Measurements from ENCODE around the gene BCAR3.

GRCh38 chr1:93537396-93537795 is 144.2 kb downstream of the BCAR3 start:
- TF ChIP-seq CTCF (IDR thresholded peaks at IDR 0.05) (no peak), POLR2AphosphoS5 (IDR thresholded peaks at IDR 0.05; ENCODE audit: low read depth, low read length) (no peak), SIN3A (IDR thresholded peaks at IDR 0.05; ENCODE audit: borderline replicate concordance, insufficient read depth, low read depth, low read length) (no peak)

Data from Panc1 (cell line).